ENCODE results near the gene FBXO31.

The FBXO31 gene

DNA sequence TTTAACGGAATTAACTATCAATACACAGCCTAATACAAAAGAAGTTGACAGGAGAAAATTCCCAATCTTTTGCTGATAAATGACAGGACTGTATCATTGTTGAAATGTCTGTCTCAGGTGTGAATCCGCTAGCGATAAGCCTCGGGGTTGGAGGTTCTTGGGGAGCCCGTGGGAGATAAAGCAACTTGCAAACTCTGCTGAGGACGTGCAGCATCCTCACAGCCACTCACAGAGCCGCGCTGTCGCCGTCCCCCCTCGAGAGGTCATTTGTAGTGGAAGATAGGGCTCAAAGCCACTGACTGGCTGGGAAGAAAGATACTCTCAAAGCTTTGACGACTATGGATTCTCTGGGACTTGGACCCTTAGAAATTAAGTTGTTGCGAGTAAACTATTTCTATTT is 25.6 kb upstream of the FBXO31 start:
- Histone ChIP-seq H3K27ac (ENCODE audit: low read length) (no peak overlapping the region), H3K4me1 (ENCODE audit: low read length) (peaks cover 10% of the 10 kb centered on the region), H3K79me2 (ENCODE audit: low read length) (no peaks in the 10 kb centered on the region), H3K9me3 (ENCODE audit: insufficient read depth, low read length) (no peaks in the 10 kb centered on the region), H3K9ac (ENCODE audit: low read length) (no peak overlapping the region), H3K4me2 (ENCODE audit: low read length) (no peak overlapping the region), H3K27me3 (ENCODE audit: low read depth, low read length) (no peaks in the 10 kb centered on the region), H2AFZ (ENCODE audit: low read depth, low read length) (no peak overlapping the region), H4K20me1 (ENCODE audit: insufficient read depth, low read length) (peaks cover 30% of the 10 kb centered on the region; the same call in 1 of the 2 replicates), H3K36me3 (replicated peaks; ENCODE audit: low read depth, low read length) (peaks cover 11% of the 10 kb centered on the region), H3K4me3 (ENCODE audit: low read length) (no peak overlapping the region)
- no peak for TF ChIP-seq EZH2phosphoT487 (IDR thresholded peaks at IDR 0.05; ENCODE audit: low read depth)
- TF ChIP-seq, protein P1, sequence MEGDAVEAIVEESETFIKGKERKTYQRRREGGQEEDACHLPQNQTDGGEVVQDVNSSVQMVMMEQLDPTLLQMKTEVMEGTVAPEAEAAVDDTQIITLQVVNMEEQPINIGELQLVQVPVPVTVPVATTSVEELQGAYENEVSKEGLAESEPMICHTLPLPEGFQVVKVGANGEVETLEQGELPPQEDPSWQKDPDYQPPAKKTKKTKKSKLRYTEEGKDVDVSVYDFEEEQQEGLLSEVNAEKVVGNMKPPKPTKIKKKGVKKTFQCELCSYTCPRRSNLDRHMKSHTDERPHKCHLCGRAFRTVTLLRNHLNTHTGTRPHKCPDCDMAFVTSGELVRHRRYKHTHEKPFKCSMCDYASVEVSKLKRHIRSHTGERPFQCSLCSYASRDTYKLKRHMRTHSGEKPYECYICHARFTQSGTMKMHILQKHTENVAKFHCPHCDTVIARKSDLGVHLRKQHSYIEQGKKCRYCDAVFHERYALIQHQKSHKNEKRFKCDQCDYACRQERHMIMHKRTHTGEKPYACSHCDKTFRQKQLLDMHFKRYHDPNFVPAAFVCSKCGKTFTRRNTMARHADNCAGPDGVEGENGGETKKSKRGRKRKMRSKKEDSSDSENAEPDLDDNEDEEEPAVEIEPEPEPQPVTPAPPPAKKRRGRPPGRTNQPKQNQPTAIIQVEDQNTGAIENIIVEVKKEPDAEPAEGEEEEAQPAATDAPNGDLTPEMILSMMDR (IDR thresholded peaks at IDR 0.05; ENCODE audit: low read depth, low read length): no peak

- Histone ChIP-seq H3K4me1 (ENCODE audit: low read length) (peaks cover 10% of the 10 kb centered on the region), H3K36me3 (replicated peaks; ENCODE audit: low read depth, low read length) (peaks cover 20% of the 10 kb centered on the region), H2AFZ (ENCODE audit: low read depth, low read length) (no peak overlapping the region), H3K27ac (ENCODE audit: low read length) (no peak overlapping the region), H3K4me2 (ENCODE audit: low read length) (peak overlapping the region; percentile 43), H3K9me3 (ENCODE audit: insufficient read depth, low read length) (no peaks in the 10 kb centered on the region), H4K20me1 (ENCODE audit: insufficient read depth, low read length) (peaks cover 30% of the 10 kb centered on the region; the same call in 1 of the 2 replicates), H3K4me3 (ENCODE audit: low read length) (peak overlapping the region; percentile 11), H3K79me2 (ENCODE audit: low read length) (no peaks in the 10 kb centered on the region), H3K9ac (ENCODE audit: low read length) (no peak overlapping the region), H3K27me3 (ENCODE audit: low read depth, low read length) (no peaks in the 10 kb centered on the region)
- TF ChIP-seq EZH2phosphoT487 (IDR thresholded peaks at IDR 0.05; ENCODE audit: low read depth): no peak
- TF ChIP-seq, protein P1 (IDR thresholded peaks at IDR 0.05; ENCODE audit: low read depth, low read length): no peak
Measured at GRCh38 chr16:87407511-87408112, 24.0 kb upstream of the FBXO31 start.

DNA sequence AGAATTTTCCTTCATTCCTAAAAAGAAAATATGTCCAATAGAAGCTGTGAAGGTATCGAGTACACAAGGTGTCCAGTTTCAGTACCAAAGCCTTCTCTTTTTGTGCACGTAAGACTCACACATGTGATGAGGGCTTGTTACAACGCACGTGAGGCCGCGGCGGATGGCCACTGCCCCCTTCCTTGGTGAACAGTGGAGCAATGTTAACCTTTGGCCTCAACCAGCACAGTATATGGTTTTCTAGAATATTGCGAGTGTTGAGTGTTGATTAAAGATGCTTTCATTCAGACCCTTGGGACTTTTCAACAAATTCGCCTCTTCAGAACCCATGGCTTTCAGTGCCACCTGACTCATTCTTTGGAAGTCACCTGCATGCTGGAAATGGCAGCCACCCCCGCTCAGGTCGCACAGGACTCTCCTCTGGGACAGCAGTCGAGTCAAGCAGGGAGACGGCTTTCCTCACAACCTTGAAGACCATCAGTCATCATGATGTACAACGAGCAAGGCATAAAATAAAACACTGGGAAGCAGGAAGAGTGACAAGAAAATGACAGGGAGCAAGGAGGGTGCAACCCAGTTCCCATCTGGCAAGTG is 23.0 kb upstream of the FBXO31 start:
- peaks cover 24% of the 10 kb centered on the region for H3K36me3 ChIP-seq (replicated peaks; ENCODE audit: low read depth, low read length)

More for the DNA sequence above, 23.0 kb upstream of the FBXO31 start:
- no peak overlapping the region for H3K4me3 ChIP-seq (ENCODE audit: low read length)
- H2AFZ ChIP-seq (ENCODE audit: low read depth, low read length): no peak overlapping the region
- H3K4me1 ChIP-seq (ENCODE audit: low read length): peaks cover 10% of the 10 kb centered on the region
- peaks cover 30% of the 10 kb centered on the region; the same call in 1 of the 2 replicates for H4K20me1 ChIP-seq (ENCODE audit: insufficient read depth, low read length)
- no peaks in the 10 kb centered on the region for H3K79me2 ChIP-seq (ENCODE audit: low read length)
- H3K9ac ChIP-seq (ENCODE audit: low read length): no peak overlapping the region
- TF ChIP-seq, protein P1 (IDR thresholded peaks at IDR 0.05; ENCODE audit: low read depth, low read length): no peak
- TF ChIP-seq EZH2phosphoT487 (IDR thresholded peaks at IDR 0.05; ENCODE audit: low read depth): no peak
- no peak overlapping the region for H3K4me2 ChIP-seq (ENCODE audit: low read length)
- no peak overlapping the region for H3K27ac ChIP-seq (ENCODE audit: low read length)
- H3K9me3 ChIP-seq (ENCODE audit: insufficient read depth, low read length): no peaks in the 10 kb centered on the region
- H3K27me3 ChIP-seq (ENCODE audit: low read depth, low read length): no peaks in the 10 kb centered on the region
